Uterus (tissue), 4 donors: ENCODE results near the gene CRADD. TPM values are rescaled to one million over a fixed set of nuclear protein-coding genes. Genes with fewer than 3 reads are reported as not detected.

Experiments
- DNase-seq, 2 donors: peaks; one replicate each; pipeline ENCODE4 v3.0.0-alpha.2; 2019 to 2020
- H3K27ac ChIP-seq, 2 donors: fragments of 200-600 bp; sonication (generic); 1 replicate in 1 of 2; 2 replicates in 1 of 2; pipeline ENCODE4 v1.5.1; 2016 to 2018
- H3K27me3 ChIP-seq, 2 donors: fragments of 200-600 bp; sonication (generic); one replicate each; pipeline ENCODE4 v1.5.1; 2018 to 2019; ENCODE audit warnings: control low read depth in 1 of 2
- H3K36me3 ChIP-seq, 2 donors: fragments of 200-600 bp; sonication (generic); one replicate each; pipeline ENCODE4 v1.5.1; 2019; ENCODE audit warnings: control low read depth in 1 of 2
- H3K4me1 ChIP-seq, 2 donors: fragments of 200-600 bp; sonication (generic); one replicate each; pipeline ENCODE4 v1.5.1; 2018 to 2019; ENCODE audit warnings: control low read depth in 1 of 2
- H3K4me3 ChIP-seq, 2 donors: fragments of 200-600 bp; sonication (generic); 1 replicate in 1 of 2; 2 replicates in 1 of 2; pipeline ENCODE4 v1.5.1; 2018 to 2019; ENCODE audit warnings: mild to moderate bottlenecking in 1 of 2
- H3K9me3 ChIP-seq, 2 donors: fragments of 200-600 bp; sonication (generic); one replicate each; pipeline ENCODE4 v1.5.1; 2019; ENCODE audit warnings: control low read depth in 1 of 2
- POLR2A ChIP-seq, 2 donors: fragments of 450-650 bp; IDR thresholded peaks; one replicate each; pipeline ENCODE4 v1.6.1; 2016; ENCODE audit warnings: antibody characterized with exemption in 2 of 2, mild to moderate bottlenecking in 1 of 2, moderate library complexity in 1 of 2
- intact Hi-C: fragments of 100-400 bp; cut with DNase I; formaldehyde crosslinking; loops from one replicate; pipeline ENCODE4 v1.15.1; 2023; ENCODE audit warnings: low total_unique reads
- total RNA-seq, 4 donors: library from RNA; depleted of rRNA in 3 of 4; stranded (reverse); fragments of >200 nt in 3 of 4; gene quantifications; one replicate each; pipeline versions ENCODE4 v1.1.0 to v1.2.4, GENCODE V29; 2014 to 2023
- TF ChIP-seq, protein P1 (sequence below), 4 experiments: fragments of 200-600 bp in 2 of 4; fragments of 450-650 bp in 2 of 4; sonication (generic) in 2 of 4; IDR thresholded peaks; one replicate each; pipeline ENCODE4 v1.5.1; 2016 to 2019; ENCODE audit warnings: antibody characterized with exemption in 4 of 4, mild to moderate bottlenecking in 2 of 4, moderate library complexity in 1 of 4
- donor health status: DM: yes; HTN: yes; CAD: no.

The CRADD gene
- total RNA-seq, 4 donors from 2014 or later, result 26.4 to 105 (median 49.2) TPM

DNA sequence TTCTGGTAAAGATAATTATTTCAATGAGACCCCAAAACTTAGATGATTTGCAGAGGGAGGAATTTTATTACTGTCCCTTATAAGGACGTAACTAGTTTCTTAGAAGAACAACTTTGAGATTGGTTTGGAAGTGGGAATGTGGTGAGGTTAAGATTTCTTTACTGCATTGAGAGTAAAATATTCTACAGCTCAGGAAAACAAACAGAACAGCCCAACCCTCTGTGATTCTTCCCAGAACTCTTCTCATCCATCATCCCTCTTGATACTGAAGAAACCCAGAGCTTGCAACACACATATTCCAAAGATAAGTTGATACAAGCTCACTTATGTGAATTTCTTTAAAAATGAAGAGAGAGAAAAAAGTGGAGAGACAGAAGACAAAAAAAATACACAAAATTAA, 234.2 kb downstream of the CRADD start:
- H3K4me1 ChIP-seq, result no peaks in the 10 kb centered on the region
- no peak overlapping the region for H3K4me3 ChIP-seq
- no peak for TF ChIP-seq POLR2A (IDR thresholded peaks at IDR 0.05)
- TF ChIP-seq, protein P1, sequence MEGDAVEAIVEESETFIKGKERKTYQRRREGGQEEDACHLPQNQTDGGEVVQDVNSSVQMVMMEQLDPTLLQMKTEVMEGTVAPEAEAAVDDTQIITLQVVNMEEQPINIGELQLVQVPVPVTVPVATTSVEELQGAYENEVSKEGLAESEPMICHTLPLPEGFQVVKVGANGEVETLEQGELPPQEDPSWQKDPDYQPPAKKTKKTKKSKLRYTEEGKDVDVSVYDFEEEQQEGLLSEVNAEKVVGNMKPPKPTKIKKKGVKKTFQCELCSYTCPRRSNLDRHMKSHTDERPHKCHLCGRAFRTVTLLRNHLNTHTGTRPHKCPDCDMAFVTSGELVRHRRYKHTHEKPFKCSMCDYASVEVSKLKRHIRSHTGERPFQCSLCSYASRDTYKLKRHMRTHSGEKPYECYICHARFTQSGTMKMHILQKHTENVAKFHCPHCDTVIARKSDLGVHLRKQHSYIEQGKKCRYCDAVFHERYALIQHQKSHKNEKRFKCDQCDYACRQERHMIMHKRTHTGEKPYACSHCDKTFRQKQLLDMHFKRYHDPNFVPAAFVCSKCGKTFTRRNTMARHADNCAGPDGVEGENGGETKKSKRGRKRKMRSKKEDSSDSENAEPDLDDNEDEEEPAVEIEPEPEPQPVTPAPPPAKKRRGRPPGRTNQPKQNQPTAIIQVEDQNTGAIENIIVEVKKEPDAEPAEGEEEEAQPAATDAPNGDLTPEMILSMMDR (IDR thresholded peaks at IDR 0.05), result no peak
- intact Hi-C loops, result no loop called here
- no peaks in the 10 kb centered on the region for H3K9me3 ChIP-seq
- H3K36me3 ChIP-seq, result no peaks in the 10 kb centered on the region
- no peak overlapping the region for H3K27ac ChIP-seq
- no peaks in the 10 kb centered on the region for H3K27me3 ChIP-seq
- DNase-seq, result no peak

DNA sequence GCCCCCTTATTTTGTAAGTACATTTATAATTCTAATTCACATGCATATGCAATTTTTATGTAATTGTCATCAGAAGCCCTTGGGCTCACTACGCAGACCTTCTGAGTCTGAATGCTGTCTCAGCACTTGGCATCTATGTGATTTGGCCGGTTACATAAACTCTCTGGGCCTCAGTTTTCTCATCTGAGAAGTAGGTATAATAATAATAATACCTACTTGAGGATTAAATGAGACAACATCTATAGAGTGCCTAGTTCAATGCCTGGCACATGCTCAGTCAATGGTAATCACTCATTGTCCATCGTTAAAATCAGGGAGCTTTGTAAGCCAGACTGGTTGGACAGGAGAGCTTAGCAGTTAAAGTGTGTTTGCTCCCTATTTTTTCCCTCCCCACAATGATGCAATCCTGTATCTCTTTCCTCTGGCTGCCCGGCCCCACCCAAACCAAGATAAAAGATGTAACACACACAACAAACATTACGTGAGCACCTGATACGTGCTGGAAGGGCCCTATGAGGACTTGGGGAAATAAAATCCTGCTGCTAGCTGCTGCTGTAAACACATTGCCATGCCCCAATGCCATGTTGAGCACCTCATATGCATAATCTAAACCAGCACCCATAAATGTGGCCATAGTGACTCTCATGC, 235.0 kb downstream of the CRADD start:
- no peaks in the 10 kb centered on the region for H3K4me1 ChIP-seq
- intact Hi-C loops, result no loop called here
- H3K36me3 ChIP-seq, result no peaks in the 10 kb centered on the region
- no peak for DNase-seq
- H3K9me3 ChIP-seq, result no peaks in the 10 kb centered on the region
- no peak for TF ChIP-seq POLR2A (IDR thresholded peaks at IDR 0.05)
- TF ChIP-seq, protein P1 (IDR thresholded peaks at IDR 0.05), result no peak
- no peak overlapping the region for H3K27ac ChIP-seq
- H3K4me3 ChIP-seq, result no peak overlapping the region
- H3K27me3 ChIP-seq, result no peaks in the 10 kb centered on the region

DNA sequence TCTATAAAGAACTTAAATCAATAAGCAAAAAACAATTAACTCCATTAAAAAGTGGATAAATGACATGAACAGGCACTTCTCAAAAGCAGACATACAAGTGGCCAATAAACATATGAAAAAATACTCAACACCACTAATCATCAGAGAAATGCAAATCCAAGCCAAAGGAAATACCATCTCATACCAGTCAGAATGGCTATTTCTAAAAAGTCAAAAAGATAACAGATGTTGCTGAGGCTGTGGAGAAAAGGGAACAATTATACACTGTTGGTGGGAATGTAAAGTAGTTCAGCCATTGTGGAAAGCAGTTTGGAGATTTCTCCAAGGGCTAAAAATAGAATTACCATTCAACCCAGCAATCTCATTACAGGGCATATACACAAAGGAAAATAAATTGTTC, 236.7 kb downstream of the CRADD start:
- no peak overlapping the region for H3K4me3 ChIP-seq
- H3K27ac ChIP-seq, result no peak overlapping the region
- TF ChIP-seq POLR2A (IDR thresholded peaks at IDR 0.05), result no peak
- TF ChIP-seq, protein P1 (IDR thresholded peaks at IDR 0.05), result no peak
- intact Hi-C loops, result no loop called here
- peaks cover 0 to 4% of the 10 kb centered on the region in 2 donors for H3K4me1 ChIP-seq
- H3K9me3 ChIP-seq, result no peaks in the 10 kb centered on the region
- H3K27me3 ChIP-seq, result no peaks in the 10 kb centered on the region
- H3K36me3 ChIP-seq, result no peaks in the 10 kb centered on the region
- no peak for DNase-seq

DNA sequence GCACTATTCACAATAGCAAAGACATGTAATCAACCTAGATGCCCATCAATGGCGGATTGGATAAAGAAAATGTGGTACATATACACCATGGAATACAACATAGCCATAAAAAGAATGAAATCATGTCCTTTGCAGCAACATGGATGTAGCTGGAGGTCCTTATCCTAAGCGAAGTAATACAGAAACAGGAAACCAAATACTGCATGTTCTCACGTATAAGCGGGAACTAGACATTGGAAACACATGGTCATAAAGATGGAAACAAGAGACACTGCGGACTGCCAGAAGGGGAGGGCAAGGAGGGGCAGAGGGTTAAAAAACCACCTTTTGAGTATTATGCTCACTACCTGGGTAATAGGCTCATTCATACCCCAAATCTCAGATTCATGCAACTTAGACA, 237.1 kb downstream of the CRADD start:
- intact Hi-C loops, result no loop called here
- H3K9me3 ChIP-seq, result no peaks in the 10 kb centered on the region

DNA sequence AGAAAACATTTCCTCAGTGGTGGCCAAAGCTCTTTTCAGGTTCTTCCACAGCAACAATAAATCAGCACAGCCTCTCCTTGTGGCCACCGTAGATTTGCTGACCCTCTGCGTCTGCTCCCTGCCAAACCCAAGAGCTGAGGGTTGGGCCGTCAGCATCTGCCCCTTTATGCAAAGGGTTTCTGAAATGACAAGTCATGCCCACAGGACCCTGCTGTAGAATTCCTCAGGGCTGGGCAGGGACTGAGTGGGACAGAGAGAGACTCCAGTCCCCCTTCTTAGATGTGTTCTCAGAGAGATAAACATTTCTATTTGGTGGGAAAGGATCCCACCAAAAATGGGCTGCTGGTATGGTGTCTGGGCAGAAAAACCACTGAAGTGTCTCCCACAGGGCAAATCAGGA, 238.2 kb downstream of the CRADD start:
- no peak overlapping the region for H3K4me3 ChIP-seq
- no peaks in the 10 kb centered on the region for H3K9me3 ChIP-seq
- peaks cover 0 to 4% of the 10 kb centered on the region in 2 donors for H3K4me1 ChIP-seq
- no peak for TF ChIP-seq POLR2A (IDR thresholded peaks at IDR 0.05)
- TF ChIP-seq, protein P1 (IDR thresholded peaks at IDR 0.05), result no peak
- H3K27ac ChIP-seq, result no peak overlapping the region
- intact Hi-C loops, result no loop called here
- no peak for DNase-seq
- H3K27me3 ChIP-seq, result no peaks in the 10 kb centered on the region
- no peaks in the 10 kb centered on the region for H3K36me3 ChIP-seq

More for the DNA sequence above, 237.1 kb downstream of the CRADD start:
- Histone ChIP-seq H3K27me3 (no peaks in the 10 kb centered on the region), H3K4me1 (peaks cover 0 to 4% of the 10 kb centered on the region in 2 donors), H3K27ac (no peak overlapping the region), H3K4me3 (no peak overlapping the region), H3K36me3 (no peaks in the 10 kb centered on the region)
- TF ChIP-seq, protein P1 (IDR thresholded peaks at IDR 0.05), result no peak
- no peak for TF ChIP-seq POLR2A (IDR thresholded peaks at IDR 0.05)
- no peak for DNase-seq
